ENCODE data around the gene IFNAR2.
"Not testable (repeated sequence)": the region's sequence is repeated elsewhere in the genome, so short reads cannot be mapped to it uniquely, and the experiment has no call there.

IFNAR2 gene

DNA sequence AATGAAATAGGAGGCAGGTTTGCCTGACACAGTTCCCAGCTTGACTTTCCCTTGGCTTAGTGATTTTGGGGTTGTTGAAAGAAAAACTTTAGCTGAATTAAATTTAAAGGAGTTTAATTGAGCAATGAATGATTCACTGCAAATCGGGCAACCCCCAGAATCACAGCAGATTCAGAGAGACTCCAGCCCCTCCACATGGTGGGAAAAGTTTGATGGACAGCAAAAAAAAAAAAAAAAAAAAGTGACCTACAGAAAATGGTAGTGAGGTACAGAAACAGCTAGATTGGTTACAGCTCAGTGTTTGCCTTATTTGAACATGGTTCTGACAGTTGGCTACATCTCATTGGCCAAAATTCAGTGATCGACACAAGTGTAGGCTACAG is 12.6 kb upstream of the IFNAR2 start:
- DNase-seq: no peak

DNA sequence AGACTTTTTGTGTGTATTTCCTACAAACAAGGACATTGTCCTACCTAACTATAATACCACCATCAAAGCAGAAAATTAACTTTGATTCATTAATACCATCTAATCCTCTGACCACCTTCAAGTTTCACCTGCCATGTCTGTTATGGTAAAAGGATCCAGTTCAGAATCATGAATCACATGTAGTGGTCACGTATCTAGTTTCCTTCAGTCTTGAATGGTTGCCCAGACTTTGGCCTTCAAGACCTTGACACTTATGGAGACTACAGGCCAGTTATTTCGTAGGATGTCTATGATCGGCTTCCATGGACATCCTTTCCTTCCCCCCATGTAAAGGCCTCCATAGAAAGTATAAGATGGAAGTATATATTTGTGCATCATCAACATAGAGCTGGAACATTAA is 10.4 kb upstream of the IFNAR2 start:
- no peak for DNase-seq

DNA sequence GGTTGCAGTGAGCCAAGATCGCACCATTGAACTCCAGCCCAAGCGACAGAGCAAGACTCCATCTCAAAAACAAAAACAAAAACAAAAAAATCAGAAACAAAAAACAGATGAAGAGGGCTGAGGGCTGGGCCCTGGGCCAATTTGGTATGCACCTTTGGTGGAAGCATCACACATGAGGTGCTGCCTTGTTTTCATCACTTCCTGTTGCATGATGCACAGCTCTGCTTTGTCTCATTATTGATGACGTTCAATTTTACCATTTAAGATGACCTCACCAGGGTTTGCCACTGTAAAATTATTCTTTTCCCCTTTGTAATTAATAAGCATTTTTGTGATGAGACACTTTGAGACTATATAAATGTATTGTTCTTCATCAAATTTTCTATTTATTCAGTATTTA is 9.8 kb upstream of the IFNAR2 start:
- no peak for DNase-seq

DNA sequence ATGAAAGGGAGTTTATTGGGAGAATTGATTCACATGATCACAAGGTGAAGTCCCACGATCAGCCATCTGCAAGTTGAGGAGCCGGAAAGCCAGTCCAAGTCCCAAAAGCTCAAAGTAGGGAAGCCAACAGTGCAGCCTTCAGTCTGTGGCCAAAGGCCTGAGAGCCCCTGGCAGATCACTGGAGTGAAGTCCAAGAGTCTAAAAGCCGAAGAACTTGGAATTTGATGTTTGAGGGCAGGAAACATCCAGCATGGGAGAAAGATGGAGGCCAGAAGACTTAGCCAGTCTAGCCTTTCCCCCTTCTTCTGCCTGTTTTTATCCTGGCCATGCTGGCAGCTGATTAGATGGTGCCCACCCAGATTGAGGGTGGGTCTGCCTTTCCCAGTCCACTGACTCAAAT is 4.4 kb upstream of the IFNAR2 start:
- DNase-seq: not testable (repeated sequence)

DNA sequence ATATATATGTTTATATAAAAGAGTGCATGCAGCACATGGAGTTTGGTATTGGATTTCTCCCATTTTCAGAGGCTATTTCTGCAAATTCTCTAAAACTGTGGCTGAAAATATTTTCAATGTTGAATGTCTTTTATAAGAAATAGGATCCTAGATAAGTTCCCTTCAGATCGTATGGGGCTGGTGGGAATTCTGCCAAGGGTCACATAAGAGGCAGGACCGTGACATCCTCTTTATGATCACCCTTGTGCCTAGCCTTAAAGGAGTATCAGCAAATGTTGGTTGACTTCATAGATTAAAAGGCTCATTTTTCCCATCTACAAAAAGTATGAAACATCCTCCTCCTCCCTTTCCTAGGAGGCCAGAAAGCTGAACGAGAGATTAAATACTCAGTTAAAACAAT is 1.3 kb upstream of the IFNAR2 start:
- no peak for DNase-seq

DNA sequence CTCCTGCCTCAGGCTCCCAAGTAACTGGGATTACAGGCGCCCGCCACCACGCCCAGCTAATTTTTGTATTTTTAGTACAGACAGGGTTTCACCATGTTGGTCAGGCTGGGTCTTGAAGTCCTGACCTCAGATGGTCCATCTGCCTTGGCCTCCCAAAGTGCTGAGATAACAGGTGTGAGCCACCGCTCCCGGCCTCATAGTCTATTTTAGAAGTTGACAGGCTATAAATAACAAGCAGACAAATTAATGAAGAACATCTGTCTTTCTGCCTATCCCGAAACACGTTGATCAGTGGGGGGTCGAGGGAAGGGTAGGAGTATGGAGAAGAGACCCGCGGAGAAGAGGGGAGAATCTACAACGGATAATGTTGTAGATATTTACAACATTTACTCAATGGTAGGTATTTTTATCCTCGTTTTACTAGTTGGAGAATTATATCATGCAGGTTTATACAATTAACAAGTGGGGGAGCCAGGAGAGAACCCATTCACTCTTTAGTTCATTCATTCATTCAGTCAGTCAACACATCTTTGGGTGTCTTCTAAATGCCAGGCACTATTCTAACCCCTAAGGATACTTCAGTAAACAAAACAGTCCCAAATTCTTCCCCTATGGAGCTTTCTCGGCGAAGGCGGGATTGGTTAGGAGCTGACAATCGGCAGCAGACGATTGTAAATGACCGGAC is 497 bp upstream of the IFNAR2 start:
- no peak for DNase-seq

DNA sequence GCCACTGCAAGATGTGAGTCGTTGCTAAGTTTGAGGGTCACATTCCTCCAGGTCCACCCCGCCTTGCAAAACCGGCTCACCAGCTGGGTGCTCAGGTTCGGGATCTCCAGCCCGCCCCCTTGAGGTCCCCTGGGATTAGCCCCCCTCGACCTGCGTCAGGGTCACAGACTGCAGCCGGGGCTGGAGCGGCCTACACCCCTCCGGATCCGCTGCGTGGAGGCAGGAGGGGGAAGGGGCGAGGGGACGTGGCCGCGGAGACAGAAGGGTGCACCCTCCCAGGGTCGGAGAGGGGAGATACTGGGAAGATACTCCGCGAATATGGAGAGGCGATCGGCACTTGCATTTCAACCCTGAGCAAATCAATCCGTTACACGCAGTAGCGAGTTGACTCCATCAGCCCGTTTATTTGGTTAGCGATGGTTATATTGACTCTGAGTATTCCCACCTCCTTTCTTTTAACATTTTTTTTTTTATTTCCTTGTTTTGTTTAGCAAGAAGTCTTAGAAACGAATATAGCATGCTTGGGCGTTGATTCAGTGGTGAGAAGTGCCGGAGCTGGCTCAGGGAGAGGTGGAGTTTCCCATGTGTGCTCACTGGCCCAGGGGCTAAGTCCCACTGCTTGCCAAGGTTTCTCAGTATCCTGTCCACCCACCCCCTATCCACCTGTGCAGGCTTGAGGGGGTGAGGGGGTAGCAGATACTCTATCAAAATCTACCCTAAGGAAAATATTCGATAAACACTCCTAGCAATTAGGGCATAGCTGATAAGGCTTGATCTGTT is 997 bp downstream of the IFNAR2 start:
- peak; percentile 42 for DNase-seq

DNA sequence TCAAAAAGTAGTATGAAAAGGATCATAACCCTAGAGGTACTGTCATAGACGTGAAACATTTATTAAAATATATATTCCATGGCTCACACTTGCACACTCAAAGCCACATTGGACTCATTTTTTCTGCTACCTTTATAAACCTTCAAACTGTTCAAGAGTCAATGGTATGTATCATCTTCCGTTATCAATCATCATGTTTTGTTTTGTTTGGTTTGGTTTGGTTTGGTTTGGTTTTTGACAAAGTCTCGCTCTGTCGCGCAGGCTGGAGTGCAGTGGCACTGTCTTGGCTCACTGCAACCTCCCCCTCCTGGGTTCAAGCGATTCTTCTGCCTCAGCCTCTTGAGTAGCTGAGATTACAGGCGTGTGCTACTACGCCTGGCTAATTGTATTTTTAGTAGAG is 1.8 kb downstream of the IFNAR2 start:
- no peak for DNase-seq

- DNase-seq: no peak
Observed at GRCh38 chr21:33232291-33233034, 2.7 kb downstream of the IFNAR2 start.

DNA sequence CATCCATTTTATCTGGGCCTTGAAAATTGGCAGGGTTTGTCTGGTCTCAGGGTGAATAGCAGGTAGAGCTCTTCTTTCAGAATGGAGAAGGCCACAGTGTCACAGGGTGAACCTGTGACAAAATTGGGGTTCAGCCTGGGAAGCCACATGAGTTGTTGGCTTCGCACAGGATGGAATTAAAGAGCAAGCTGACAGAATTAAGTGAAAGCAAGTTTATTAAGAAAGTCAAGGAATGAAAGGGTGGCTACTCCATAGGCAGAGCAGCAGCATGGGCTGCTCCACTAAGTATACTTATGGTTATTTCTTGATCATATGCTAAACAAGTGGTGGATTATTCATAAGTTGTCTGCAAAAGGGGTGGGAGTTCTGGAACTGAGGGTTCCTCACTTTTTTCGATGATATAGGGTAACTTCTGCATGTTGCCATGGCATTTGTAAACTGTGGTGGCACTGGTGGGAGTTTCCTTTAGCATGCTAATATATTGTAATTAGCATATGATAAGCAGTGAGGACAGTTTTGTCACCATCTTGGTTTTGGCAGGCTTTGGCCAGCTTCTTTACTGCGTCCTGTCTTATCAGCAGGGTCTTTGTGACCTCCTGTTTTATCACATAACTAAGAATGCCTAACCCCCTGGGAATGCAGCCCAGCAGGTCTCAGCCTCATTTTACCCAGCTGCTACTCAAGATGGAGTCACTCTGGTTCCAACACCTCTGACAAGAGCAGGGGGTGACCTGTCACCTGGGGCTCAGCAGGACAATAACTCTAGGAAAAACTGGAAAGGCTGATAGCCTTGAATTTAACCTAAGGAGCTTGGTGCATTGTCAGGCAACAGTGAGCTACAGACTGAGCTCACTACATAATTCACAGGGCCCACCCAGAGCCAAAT is 5.1 kb downstream of the IFNAR2 start:
- DNase-seq: no peak

DNA sequence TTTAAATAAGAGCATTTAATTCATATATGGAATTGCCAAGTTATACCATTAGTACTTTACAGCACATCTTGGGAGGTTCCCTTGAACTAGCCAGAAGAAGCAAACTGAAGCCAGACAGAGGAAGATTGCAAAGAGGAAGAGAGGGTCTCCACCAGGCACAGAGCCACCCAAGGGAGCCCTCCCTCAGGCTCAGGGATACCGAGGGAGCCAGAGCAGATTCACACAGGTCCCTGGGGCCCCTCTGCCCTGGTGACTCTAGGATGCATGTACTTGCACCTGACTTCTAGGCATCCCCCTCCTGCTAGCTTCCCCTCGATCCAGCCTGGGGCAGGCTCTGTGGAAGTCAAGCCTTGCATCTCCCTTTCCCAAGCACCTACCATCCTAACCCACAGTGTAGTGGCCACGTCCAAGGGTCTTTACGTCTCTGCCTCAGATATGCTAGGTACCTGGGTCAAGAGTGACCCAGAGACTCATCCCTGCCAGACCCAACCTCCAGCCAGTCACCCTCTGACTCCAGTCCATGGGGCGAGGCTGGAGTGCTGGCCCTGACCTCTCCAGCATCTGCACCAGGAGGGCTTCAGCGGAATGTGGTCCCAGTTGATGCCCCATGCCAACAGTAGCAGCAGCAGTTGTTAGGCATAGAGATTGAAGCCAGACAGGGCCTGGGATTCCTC is 6.4 kb downstream of the IFNAR2 start:
- no peak for DNase-seq

GRCh38 chr21:33236766-33237165 is 7.0 kb downstream of the IFNAR2 start:
- DNase-seq: peak; percentile 29

GRCh38 chr21:33237486-33237885 is 7.7 kb downstream of the IFNAR2 start:
- DNase-seq: no peak

- peak; percentile 11 for DNase-seq
Observed at GRCh38 chr21:33238146-33238545, 8.4 kb downstream of the IFNAR2 start.

DNA sequence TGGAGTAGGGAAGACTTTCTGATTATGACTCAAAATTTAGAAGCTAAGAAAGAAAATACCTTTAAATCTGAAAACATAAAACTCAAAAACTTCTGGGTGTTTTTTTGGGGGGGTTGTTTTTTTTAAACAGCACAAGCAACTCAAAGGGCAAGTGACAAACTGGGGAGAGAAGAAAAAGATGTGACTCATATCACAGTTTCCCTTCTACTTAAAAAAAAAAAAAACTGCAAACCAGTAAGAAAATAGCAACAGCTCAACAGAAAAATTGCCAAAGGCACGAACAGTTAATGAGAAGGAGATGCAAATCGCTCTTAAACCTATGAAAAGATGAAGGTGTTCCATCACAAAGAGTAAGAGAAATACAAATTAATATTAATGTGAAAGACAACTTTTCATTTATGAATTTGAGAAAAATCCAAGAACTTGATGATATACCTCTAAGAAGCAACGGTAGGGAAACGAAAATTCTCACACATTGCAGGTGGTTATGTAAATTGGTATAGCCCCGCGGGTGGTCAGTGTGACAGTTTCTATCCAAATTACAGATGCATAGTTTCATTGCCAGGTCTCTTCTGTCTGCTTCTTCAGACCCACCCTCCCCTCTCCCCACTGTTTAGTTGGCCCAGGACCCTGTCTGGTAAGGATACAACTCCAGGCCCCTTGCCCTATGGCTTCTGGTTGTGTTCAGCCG is 9.0 kb downstream of the IFNAR2 start:
- no peak for DNase-seq

DNA sequence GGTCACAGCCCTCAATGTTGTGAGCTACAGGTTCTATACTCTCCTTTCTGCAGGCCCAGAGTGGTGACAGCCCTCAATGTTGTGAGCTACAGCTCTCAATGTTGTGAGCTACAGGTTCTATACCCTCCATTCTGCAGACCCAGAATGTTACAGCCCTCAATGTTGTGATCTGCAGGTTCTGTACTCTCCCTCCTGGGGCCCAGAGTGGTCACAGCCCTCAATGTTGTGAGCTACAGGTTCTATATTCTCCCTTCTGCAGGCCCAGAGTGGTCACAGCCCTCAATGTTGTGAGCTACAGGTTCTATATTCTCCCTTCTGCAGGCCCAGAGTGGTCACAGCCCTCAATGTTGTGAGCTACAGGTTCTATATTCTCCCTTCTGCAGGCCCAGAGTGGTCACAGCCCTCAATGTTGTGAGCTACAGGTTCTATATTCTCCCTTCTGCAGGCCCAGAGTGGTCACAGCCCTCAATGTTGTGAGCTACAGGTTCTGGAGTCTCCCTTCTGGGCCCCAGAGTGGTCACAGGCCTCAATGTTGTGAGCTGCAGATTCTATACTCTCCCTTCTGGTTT is 9.9 kb downstream of the IFNAR2 start:
- DNase-seq: not testable (repeated sequence)

GRCh38 chr21:33240404-33240803 is 10.7 kb downstream of the IFNAR2 start:
- DNase-seq: no peak

GRCh38 chr21:33241846-33242245 is 12.1 kb downstream of the IFNAR2 start:
- DNase-seq: no peak

DNA sequence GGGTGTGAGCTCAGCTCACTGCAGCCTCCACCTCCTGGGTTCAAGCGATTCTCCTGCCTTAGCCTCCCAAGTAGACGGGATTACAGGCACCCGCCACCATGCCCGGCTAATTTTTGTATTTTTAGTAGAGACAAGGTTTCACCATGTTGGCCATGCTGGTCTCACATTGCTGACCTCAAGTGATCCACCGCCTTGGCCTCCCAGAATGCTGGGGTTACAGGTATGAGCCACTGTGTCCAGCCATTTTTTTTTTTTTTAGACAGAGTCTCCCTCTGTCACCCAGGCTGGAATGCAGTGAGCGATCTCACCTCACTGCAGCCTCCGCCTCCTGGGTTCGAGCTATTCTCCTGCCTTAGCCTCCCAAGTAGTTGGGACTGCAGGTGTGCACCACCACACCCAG is 13.1 kb downstream of the IFNAR2 start:
- not testable (repeated sequence) for DNase-seq

DNA sequence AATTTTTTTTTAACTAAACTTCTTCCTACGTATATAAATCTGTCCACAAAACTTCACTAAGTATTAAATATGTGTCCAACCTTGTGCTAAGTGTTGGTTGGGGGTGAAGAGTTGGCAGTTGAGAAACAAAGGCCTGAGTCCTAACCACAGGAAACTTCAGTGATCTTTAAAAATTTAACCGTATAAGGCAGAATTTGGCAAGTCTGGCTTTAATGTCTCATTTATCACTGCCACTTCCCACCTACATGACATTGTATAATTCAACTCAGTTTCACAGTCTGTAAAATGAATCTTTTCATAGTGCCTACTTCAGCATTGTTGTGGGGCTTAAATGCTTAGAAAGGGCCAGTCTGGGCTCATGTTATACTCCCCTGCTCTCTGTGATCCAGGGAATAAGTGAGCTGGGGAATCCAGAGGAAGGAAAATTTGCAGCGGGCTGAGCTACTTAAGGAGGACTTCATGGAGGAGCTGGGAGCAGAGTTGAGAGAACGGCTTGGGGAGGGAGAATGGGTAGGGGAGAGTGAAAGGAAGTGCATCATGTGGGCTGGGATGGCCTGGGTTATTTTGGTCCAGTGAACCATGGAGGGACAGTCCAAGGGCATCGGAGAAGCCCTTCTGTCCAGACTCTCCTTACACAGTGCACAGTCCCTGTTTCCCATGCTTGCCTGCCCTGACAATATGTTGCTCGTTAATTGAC is 14.5 kb downstream of the IFNAR2 start:
- DNase-seq: no peak

DNA sequence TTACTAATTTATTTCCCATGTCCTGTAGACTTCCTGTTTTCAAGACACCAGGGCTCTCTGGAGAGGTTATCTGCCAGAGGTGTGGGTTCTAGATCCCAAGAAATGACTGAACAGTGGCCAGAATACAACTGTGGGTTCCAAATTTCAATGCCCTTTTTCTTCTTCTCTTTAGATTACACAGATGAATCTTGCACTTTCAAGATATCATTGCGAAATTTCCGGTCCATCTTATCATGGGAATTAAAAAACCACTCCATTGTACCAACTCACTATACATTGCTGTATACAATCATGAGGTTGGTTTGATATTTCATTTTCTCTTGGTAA is 15.0 kb downstream of the IFNAR2 start:
- no peak for DNase-seq
